ENCODE results near the gene ZC3H18. TPM values are rescaled to one million over a fixed set of nuclear protein-coding genes. Genes with fewer than 3 reads are reported as not detected.

The ZC3H18 gene
- total and polyA plus RNA-seq, 2 experiments from 2014 or later, result 30.0 to 40.7 TPM

DNA sequence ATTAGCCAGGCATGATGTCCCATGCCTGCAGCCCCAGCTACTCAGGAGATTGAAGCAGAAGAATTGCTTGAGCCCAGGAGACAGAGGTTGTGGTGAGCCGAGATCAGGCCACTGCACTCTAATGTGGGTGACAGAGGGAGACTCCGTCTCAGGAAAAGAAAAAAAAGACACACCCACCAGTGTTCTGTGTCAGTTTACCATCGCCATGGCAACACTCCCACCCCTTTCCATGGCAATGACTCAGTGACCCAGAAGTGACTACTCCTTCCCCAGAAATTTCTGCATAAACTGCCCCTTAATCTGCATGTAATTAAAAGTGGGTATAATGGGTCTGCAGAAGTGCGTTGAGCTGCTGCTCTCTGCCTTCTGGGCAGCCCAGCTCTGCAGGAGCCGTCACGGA lies 4.0 kb upstream of the ZC3H18 start:
- H3K27me3 Mint-ChIP-seq (ENCODE audit: insufficient read depth, low read depth, poor library complexity), result peaks cover 12% of the 10 kb centered on the region
- H3F3A ChIP-seq (replicated peaks; ENCODE audit: low read depth), result peaks cover 3% of the 10 kb centered on the region; the same call in 1 of the 2 replicates
- no peaks in the 10 kb centered on the region for H3K27me3 ChIP-seq (ENCODE audit: insufficient read depth)
- H3K4me2 ChIP-seq, result no peak overlapping the region
- H3K4me3 Mint-ChIP-seq, result no peak overlapping the region
- ATAC-seq (no peak), DNase-seq (ENCODE audit: low spot score) (peak; percentile 36)
- TF ChIP-seq POLR2AphosphoS5 (IDR thresholded peaks at IDR 0.05; ENCODE audit: low read depth) (no peak), ZNF331 (CRISPR knock-in tag; IDR thresholded peaks at IDR 0.05; ENCODE audit: low read depth) (no peak), EZH2phosphoT487 (IDR thresholded peaks at IDR 0.05; ENCODE audit: unreplicated experiment) (no peak), NANOG (IDR thresholded peaks at IDR 0.05; ENCODE audit: borderline replicate concordance) (no peak), JUNB (IDR thresholded peaks at IDR 0.05; ENCODE audit: unreplicated experiment) (no peak), STAT1 (IDR thresholded peaks at IDR 0.05; ENCODE audit: unreplicated experiment) (no peak), EZH2 (IDR thresholded peaks at IDR 0.05; ENCODE audit: low read depth, unreplicated experiment) (no peak), CREB1 (CRISPR knock-in tag; IDR thresholded peaks at IDR 0.05; ENCODE audit: low read depth) (no peak), ZNF114 (CRISPR knock-in tag; IDR thresholded peaks at IDR 0.05) (no peak)
- TF ChIP-seq, protein P1, sequence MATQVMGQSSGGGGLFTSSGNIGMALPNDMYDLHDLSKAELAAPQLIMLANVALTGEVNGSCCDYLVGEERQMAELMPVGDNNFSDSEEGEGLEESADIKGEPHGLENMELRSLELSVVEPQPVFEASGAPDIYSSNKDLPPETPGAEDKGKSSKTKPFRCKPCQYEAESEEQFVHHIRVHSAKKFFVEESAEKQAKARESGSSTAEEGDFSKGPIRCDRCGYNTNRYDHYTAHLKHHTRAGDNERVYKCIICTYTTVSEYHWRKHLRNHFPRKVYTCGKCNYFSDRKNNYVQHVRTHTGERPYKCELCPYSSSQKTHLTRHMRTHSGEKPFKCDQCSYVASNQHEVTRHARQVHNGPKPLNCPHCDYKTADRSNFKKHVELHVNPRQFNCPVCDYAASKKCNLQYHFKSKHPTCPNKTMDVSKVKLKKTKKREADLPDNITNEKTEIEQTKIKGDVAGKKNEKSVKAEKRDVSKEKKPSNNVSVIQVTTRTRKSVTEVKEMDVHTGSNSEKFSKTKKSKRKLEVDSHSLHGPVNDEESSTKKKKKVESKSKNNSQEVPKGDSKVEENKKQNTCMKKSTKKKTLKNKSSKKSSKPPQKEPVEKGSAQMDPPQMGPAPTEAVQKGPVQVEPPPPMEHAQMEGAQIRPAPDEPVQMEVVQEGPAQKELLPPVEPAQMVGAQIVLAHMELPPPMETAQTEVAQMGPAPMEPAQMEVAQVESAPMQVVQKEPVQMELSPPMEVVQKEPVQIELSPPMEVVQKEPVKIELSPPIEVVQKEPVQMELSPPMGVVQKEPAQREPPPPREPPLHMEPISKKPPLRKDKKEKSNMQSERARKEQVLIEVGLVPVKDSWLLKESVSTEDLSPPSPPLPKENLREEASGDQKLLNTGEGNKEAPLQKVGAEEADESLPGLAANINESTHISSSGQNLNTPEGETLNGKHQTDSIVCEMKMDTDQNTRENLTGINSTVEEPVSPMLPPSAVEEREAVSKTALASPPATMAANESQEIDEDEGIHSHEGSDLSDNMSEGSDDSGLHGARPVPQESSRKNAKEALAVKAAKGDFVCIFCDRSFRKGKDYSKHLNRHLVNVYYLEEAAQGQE (IDR thresholded peaks at IDR 0.05; ENCODE audit: unreplicated experiment), result no peak
- TF ChIP-seq, protein P2, sequence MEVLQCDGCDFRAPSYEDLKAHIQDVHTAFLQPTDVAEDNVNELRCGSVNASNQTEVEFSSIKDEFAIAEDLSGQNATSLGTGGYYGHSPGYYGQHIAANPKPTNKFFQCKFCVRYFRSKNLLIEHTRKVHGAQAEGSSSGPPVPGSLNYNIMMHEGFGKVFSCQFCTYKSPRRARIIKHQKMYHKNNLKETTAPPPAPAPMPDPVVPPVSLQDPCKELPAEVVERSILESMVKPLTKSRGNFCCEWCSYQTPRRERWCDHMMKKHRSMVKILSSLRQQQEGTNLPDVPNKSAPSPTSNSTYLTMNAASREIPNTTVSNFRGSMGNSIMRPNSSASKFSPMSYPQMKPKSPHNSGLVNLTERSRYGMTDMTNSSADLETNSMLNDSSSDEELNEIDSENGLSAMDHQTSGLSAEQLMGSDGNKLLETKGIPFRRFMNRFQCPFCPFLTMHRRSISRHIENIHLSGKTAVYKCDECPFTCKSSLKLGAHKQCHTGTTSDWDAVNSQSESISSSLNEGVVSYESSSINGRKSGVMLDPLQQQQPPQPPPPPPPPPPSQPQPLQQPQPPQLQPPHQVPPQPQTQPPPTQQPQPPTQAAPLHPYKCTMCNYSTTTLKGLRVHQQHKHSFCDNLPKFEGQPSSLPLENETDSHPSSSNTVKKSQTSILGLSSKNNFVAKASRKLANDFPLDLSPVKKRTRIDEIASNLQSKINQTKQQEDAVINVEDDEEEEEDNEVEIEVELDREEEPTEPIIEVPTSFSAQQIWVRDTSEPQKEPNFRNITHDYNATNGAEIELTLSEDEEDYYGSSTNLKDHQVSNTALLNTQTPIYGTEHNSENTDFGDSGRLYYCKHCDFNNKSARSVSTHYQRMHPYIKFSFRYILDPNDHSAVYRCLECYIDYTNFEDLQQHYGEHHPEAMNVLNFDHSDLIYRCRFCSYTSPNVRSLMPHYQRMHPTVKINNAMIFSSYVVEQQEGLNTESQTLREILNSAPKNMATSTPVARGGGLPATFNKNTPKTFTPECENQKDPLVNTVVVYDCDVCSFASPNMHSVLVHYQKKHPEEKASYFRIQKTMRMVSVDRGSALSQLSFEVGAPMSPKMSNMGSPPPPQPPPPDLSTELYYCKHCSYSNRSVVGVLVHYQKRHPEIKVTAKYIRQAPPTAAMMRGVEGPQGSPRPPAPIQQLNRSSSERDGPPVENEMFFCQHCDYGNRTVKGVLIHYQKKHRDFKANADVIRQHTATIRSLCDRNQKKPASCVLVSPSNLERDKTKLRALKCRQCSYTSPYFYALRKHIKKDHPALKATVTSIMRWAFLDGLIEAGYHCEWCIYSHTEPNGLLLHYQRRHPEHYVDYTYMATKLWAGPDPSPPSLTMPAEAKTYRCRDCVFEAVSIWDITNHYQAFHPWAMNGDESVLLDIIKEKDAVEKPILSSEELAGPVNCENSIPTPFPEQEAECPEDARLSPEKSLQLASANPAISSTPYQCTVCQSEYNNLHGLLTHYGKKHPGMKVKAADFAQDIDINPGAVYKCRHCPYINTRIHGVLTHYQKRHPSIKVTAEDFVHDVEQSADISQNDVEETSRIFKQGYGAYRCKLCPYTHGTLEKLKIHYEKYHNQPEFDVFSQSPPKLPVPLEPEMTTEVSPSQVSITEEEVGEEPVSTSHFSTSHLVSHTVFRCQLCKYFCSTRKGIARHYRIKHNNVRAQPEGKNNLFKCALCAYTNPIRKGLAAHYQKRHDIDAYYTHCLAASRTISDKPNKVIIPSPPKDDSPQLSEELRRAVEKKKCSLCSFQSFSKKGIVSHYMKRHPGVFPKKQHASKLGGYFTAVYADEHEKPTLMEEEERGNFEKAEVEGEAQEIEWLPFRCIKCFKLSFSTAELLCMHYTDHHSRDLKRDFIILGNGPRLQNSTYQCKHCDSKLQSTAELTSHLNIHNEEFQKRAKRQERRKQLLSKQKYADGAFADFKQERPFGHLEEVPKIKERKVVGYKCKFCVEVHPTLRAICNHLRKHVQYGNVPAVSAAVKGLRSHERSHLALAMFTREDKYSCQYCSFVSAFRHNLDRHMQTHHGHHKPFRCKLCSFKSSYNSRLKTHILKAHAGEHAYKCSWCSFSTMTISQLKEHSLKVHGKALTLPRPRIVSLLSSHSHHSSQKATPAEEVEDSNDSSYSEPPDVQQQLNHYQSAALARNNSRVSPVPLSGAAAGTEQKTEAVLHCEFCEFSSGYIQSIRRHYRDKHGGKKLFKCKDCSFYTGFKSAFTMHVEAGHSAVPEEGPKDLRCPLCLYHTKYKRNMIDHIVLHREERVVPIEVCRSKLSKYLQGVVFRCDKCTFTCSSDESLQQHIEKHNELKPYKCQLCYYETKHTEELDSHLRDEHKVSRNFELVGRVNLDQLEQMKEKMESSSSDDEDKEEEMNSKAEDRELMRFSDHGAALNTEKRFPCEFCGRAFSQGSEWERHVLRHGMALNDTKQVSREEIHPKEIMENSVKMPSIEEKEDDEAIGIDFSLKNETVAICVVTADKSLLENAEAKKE (CRISPR knock-in tag; IDR thresholded peaks at IDR 0.05), result no peak
- TF ChIP-seq, protein P3, sequence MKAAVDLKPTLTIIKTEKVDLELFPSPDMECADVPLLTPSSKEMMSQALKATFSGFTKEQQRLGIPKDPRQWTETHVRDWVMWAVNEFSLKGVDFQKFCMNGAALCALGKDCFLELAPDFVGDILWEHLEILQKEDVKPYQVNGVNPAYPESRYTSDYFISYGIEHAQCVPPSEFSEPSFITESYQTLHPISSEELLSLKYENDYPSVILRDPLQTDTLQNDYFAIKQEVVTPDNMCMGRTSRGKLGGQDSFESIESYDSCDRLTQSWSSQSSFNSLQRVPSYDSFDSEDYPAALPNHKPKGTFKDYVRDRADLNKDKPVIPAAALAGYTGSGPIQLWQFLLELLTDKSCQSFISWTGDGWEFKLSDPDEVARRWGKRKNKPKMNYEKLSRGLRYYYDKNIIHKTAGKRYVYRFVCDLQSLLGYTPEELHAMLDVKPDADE (IDR thresholded peaks at IDR 0.05), result no peak
- TF ChIP-seq, protein P4, sequence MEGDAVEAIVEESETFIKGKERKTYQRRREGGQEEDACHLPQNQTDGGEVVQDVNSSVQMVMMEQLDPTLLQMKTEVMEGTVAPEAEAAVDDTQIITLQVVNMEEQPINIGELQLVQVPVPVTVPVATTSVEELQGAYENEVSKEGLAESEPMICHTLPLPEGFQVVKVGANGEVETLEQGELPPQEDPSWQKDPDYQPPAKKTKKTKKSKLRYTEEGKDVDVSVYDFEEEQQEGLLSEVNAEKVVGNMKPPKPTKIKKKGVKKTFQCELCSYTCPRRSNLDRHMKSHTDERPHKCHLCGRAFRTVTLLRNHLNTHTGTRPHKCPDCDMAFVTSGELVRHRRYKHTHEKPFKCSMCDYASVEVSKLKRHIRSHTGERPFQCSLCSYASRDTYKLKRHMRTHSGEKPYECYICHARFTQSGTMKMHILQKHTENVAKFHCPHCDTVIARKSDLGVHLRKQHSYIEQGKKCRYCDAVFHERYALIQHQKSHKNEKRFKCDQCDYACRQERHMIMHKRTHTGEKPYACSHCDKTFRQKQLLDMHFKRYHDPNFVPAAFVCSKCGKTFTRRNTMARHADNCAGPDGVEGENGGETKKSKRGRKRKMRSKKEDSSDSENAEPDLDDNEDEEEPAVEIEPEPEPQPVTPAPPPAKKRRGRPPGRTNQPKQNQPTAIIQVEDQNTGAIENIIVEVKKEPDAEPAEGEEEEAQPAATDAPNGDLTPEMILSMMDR (conservative IDR thresholded peaks at IDR 0.05; ENCODE audit: low read depth in 2 of 2), result no peak
- peaks cover 3% of the 10 kb centered on the region for H3K4me1 ChIP-seq (ENCODE audit: insufficient read depth)
- peaks cover 8% of the 10 kb centered on the region for H3K4me1 Mint-ChIP-seq
- H3K9me3 Mint-ChIP-seq, result no peaks in the 10 kb centered on the region
- H3K9me2 ChIP-seq (ENCODE audit: insufficient read depth), result no peaks in the 10 kb centered on the region
- no peak overlapping the region for H3K27ac ChIP-seq (ENCODE audit: low read depth)
- no peak overlapping the region for H2AFZ ChIP-seq
- H3K36me3 ChIP-seq (ENCODE audit: insufficient read depth), result no peaks in the 10 kb centered on the region
- peaks cover 8% of the 10 kb centered on the region for H4K20me1 ChIP-seq (replicated peaks; ENCODE audit: insufficient read depth)
- no peak overlapping the region for H3K4me3 ChIP-seq
- H3K27ac Mint-ChIP-seq, result no peak overlapping the region
- peaks cover 2% of the 10 kb centered on the region; the same call in 1 of the 3 replicates for H3K36me3 Mint-ChIP-seq (ENCODE audit: low read depth)
- H3K79me2 ChIP-seq (replicated peaks; ENCODE audit: insufficient read depth), result peaks cover 12% of the 10 kb centered on the region
